T-helper 9 cell (primary cell): ENCODE measurements around the gene UGT1A10.

Experiments
- DNase-seq: peaks from one replicate; pipeline ENCODE4 v3.0.0-alpha.2; 2020

The UGT1A10 gene

GRCh38 chr2:233810385-233810784, 174.1 kb downstream of the UGT1A10 start:
- DNase-seq: no peak

- DNase-seq: no peak
Observed at GRCh38 chr2:233811087-233811486, 174.8 kb downstream of the UGT1A10 start.

GRCh38 chr2:233811732-233812131, 175.5 kb downstream of the UGT1A10 start:
- no peak for DNase-seq

- DNase-seq: no peak
Observed at GRCh38 chr2:233813236-233814055, 177.2 kb downstream of the UGT1A10 start.

- DNase-seq: no peak
Observed at GRCh38 chr2:233814056-233814835, 178.0 kb downstream of the UGT1A10 start.

- DNase-seq: no peak
Observed at GRCh38 chr2:233815861-233816260, 179.6 kb downstream of the UGT1A10 start.

GRCh38 chr2:233816334-233816733, 180.1 kb downstream of the UGT1A10 start:
- DNase-seq: no peak

GRCh38 chr2:233816771-233817170, 180.5 kb downstream of the UGT1A10 start:
- DNase-seq: no peak

GRCh38 chr2:233817361-233817911, 181.2 kb downstream of the UGT1A10 start:
- no peak for DNase-seq

- no peak for DNase-seq
Observed at GRCh38 chr2:233817995-233818638, 181.9 kb downstream of the UGT1A10 start.

GRCh38 chr2:233818639-233819621, 182.7 kb downstream of the UGT1A10 start:
- DNase-seq: no peak

- DNase-seq: no peak
Observed at GRCh38 chr2:233819884-233820773, 183.9 kb downstream of the UGT1A10 start.

GRCh38 chr2:233820774-233821105, 184.5 kb downstream of the UGT1A10 start:
- no peak for DNase-seq

- DNase-seq: no peak
Observed at GRCh38 chr2:233821196-233821595, 184.9 kb downstream of the UGT1A10 start.

- no peak for DNase-seq
Observed at GRCh38 chr2:233821709-233822100, 185.5 kb downstream of the UGT1A10 start.

- DNase-seq: no peak
Observed at GRCh38 chr2:233822101-233822771, 186.0 kb downstream of the UGT1A10 start.
